ENCODE results near the gene APMAP.
A peak's percentile ranks its signal among the peaks of the same experiment; 100 is the strongest.
"Not testable (repeated sequence)": the region's sequence is repeated elsewhere in the genome, so short reads cannot be mapped to it uniquely, and the experiment has no call there.

The APMAP gene

GRCh38 chr20:24953209-24953575 lies 39.4 kb downstream of the APMAP start:
- Histone ChIP-seq H3K27me3 (ENCODE audit: low read depth, low read length) (no peaks in the 10 kb centered on the region), H3K27ac (ENCODE audit: low read length) (no peak overlapping the region), H3K4me1 (ENCODE audit: control insufficient read depth in 1 of 2, insufficient read depth in 2 of 2, low read length in 2 of 2) (peaks cover 0 to 5% of the 10 kb centered on the region in 2 donors), H3K4me3 (ENCODE audit: low read depth in 1 of 2, low read length in 2 of 2) (no peak overlapping the region), H3K36me3 (ENCODE audit: control insufficient read depth in 1 of 2, insufficient read depth in 2 of 2, low read length in 2 of 2) (peaks cover 0 to 14% of the 10 kb centered on the region in 2 donors), H3K9me3 (ENCODE audit: control insufficient read depth in 1 of 2, low read length in 2 of 2) (no peaks in the 10 kb centered on the region)

GRCh38 chr20:24952376-24953208 lies 40.0 kb downstream of the APMAP start:
- no peaks in the 10 kb centered on the region for H3K27me3 ChIP-seq (ENCODE audit: low read depth, low read length)
- no peak overlapping the region for H3K27ac ChIP-seq (ENCODE audit: low read length)
- peaks cover 0 to 9% of the 10 kb centered on the region in 2 donors for H3K36me3 ChIP-seq (ENCODE audit: control insufficient read depth in 1 of 2, insufficient read depth in 2 of 2, low read length in 2 of 2)
- H3K4me3 ChIP-seq (ENCODE audit: low read depth in 1 of 2, low read length in 2 of 2) = no peak overlapping the region
- peaks cover 0 to 5% of the 10 kb centered on the region in 2 donors for H3K4me1 ChIP-seq (ENCODE audit: control insufficient read depth in 1 of 2, insufficient read depth in 2 of 2, low read length in 2 of 2)
- H3K9me3 ChIP-seq (ENCODE audit: control insufficient read depth in 1 of 2, low read length in 2 of 2) = peaks cover 0 to under 1% of the 10 kb centered on the region in 2 donors

GRCh38 chr20:24951536-24952083 lies 40.9 kb downstream of the APMAP start:
- Histone ChIP-seq H3K4me1 (ENCODE audit: control insufficient read depth in 1 of 2, insufficient read depth in 2 of 2, low read length in 2 of 2) (peaks cover 0 to 5% of the 10 kb centered on the region in 2 donors), H3K27me3 (ENCODE audit: low read depth, low read length) (no peaks in the 10 kb centered on the region), H3K27ac (ENCODE audit: low read length) (no peak overlapping the region), H3K9me3 (ENCODE audit: control insufficient read depth in 1 of 2, low read length in 2 of 2) (peaks cover 0 to 2% of the 10 kb centered on the region in 2 donors), H3K36me3 (ENCODE audit: control insufficient read depth in 1 of 2, insufficient read depth in 2 of 2, low read length in 2 of 2) (peaks cover 0 to 3% of the 10 kb centered on the region in 2 donors), H3K4me3 (ENCODE audit: low read depth in 1 of 2, low read length in 2 of 2) (no peak overlapping the region)

GRCh38 chr20:24950836-24951525 lies 41.6 kb downstream of the APMAP start:
- H3K27ac ChIP-seq (ENCODE audit: low read length) = no peak overlapping the region
- no peak overlapping the region for H3K4me3 ChIP-seq (ENCODE audit: low read depth in 1 of 2, low read length in 2 of 2)

GRCh38 chr20:24950128-24950835 lies 42.3 kb downstream of the APMAP start:
- H3K4me1 ChIP-seq (ENCODE audit: control insufficient read depth in 1 of 2, insufficient read depth in 2 of 2, low read length in 2 of 2) = peaks cover 0 to 5% of the 10 kb centered on the region in 2 donors
- H3K36me3 ChIP-seq (ENCODE audit: control insufficient read depth in 1 of 2, insufficient read depth in 2 of 2, low read length in 2 of 2) = no peaks in the 10 kb centered on the region
- H3K4me3 ChIP-seq (ENCODE audit: low read depth in 1 of 2, low read length in 2 of 2) = peak overlapping the region; percentile 11 to 33
- H3K9me3 ChIP-seq (ENCODE audit: control insufficient read depth in 1 of 2, low read length in 2 of 2) = peaks cover 0 to 2% of the 10 kb centered on the region in 2 donors
- H3K27me3 ChIP-seq (ENCODE audit: low read depth, low read length) = no peaks in the 10 kb centered on the region
- H3K27ac ChIP-seq (ENCODE audit: low read length) = peak overlapping the region; percentile 23

More at GRCh38 chr20:24950836-24951525, 41.6 kb downstream of the APMAP start:
- Histone ChIP-seq H3K9me3 (ENCODE audit: control insufficient read depth in 1 of 2, low read length in 2 of 2) (peaks cover 0 to 2% of the 10 kb centered on the region in 2 donors), H3K4me1 (ENCODE audit: control insufficient read depth in 1 of 2, insufficient read depth in 2 of 2, low read length in 2 of 2) (peaks cover 0 to 5% of the 10 kb centered on the region in 2 donors), H3K27me3 (ENCODE audit: low read depth, low read length) (no peaks in the 10 kb centered on the region), H3K36me3 (ENCODE audit: control insufficient read depth in 1 of 2, insufficient read depth in 2 of 2, low read length in 2 of 2) (no peaks in the 10 kb centered on the region)

- Histone ChIP-seq H3K9me3 (ENCODE audit: control insufficient read depth in 1 of 2, low read length in 2 of 2) (peaks cover 0 to 2% of the 10 kb centered on the region in 2 donors), H3K4me1 (ENCODE audit: control insufficient read depth in 1 of 2, insufficient read depth in 2 of 2, low read length in 2 of 2) (peaks cover 0 to 5% of the 10 kb centered on the region in 2 donors), H3K27me3 (ENCODE audit: low read depth, low read length) (no peaks in the 10 kb centered on the region), H3K4me3 (ENCODE audit: low read depth in 1 of 2, low read length in 2 of 2) (peak overlapping the region; percentile 11 to 33), H3K27ac (ENCODE audit: low read length) (peak overlapping the region; percentile 23), H3K36me3 (ENCODE audit: control insufficient read depth in 1 of 2, insufficient read depth in 2 of 2, low read length in 2 of 2) (no peaks in the 10 kb centered on the region)
Observed at GRCh38 chr20:24949756-24950127, 42.8 kb downstream of the APMAP start.

- peak within 1 kb of the TSS; percentile 11 to 33 for H3K4me3 ChIP-seq (ENCODE audit: low read depth in 1 of 2, low read length in 2 of 2)
- H3K27me3 ChIP-seq (ENCODE audit: low read depth, low read length) = no peaks in the 10 kb centered on the region
- H3K4me1 ChIP-seq (ENCODE audit: control insufficient read depth in 1 of 2, insufficient read depth in 2 of 2, low read length in 2 of 2) = peaks cover 0 to 2% of the 10 kb centered on the region in 2 donors
- peaks cover 0 to 2% of the 10 kb centered on the region in 2 donors for H3K9me3 ChIP-seq (ENCODE audit: control insufficient read depth in 1 of 2, low read length in 2 of 2)
- peak within 1 kb of the TSS; percentile 23 for H3K27ac ChIP-seq (ENCODE audit: low read length)
- H3K36me3 ChIP-seq (ENCODE audit: control insufficient read depth in 1 of 2, insufficient read depth in 2 of 2, low read length in 2 of 2) = no peaks in the 10 kb centered on the region
Observed at GRCh38 chr20:24948939-24949679, 43.4 kb downstream of the APMAP start, which contains the start of gene CST7. TSS of gene CST7 (plus strand) at chr20:24949269. CDS start at chr20:24949506, 237 bp downstream.

- H3K9me3 ChIP-seq (ENCODE audit: control insufficient read depth in 1 of 2, low read length in 2 of 2); H3K27me3 ChIP-seq (ENCODE audit: low read depth, low read length); H3K4me3 ChIP-seq (ENCODE audit: low read depth in 1 of 2, low read length in 2 of 2); H3K4me1 ChIP-seq (ENCODE audit: control insufficient read depth in 1 of 2, insufficient read depth in 2 of 2, low read length in 2 of 2); H3K36me3 ChIP-seq (ENCODE audit: control insufficient read depth in 1 of 2, insufficient read depth in 2 of 2, low read length in 2 of 2); H3K27ac ChIP-seq (ENCODE audit: low read length): not testable (repeated sequence)
Observed at GRCh38 chr20:24948396-24948938, 44.1 kb downstream of the APMAP start.

- H3K27me3 ChIP-seq (ENCODE audit: low read depth, low read length); H3K4me3 ChIP-seq (ENCODE audit: low read depth in 1 of 2, low read length in 2 of 2); H3K27ac ChIP-seq (ENCODE audit: low read length); H3K36me3 ChIP-seq (ENCODE audit: control insufficient read depth in 1 of 2, insufficient read depth in 2 of 2, low read length in 2 of 2); H3K4me1 ChIP-seq (ENCODE audit: control insufficient read depth in 1 of 2, insufficient read depth in 2 of 2, low read length in 2 of 2): not testable (repeated sequence)
- H3K9me3 ChIP-seq (ENCODE audit: control insufficient read depth in 1 of 2, low read length in 2 of 2) = peaks cover 0 to 14% of the 10 kb centered on the region in 2 donors
Observed at GRCh38 chr20:24946376-24946775, 46.2 kb downstream of the APMAP start.

GRCh38 chr20:24943731-24944130 lies 48.8 kb downstream of the APMAP start:
- no peaks in the 10 kb centered on the region for H3K4me1 ChIP-seq (ENCODE audit: control insufficient read depth in 1 of 2, insufficient read depth in 2 of 2, low read length in 2 of 2)

More at GRCh38 chr20:24943731-24944130, 48.8 kb downstream of the APMAP start:
- H3K27me3 ChIP-seq (ENCODE audit: low read depth, low read length) = no peaks in the 10 kb centered on the region
- H3K4me3 ChIP-seq (ENCODE audit: low read depth in 1 of 2, low read length in 2 of 2) = no peak overlapping the region
- no peak overlapping the region for H3K27ac ChIP-seq (ENCODE audit: low read length)
- no peaks in the 10 kb centered on the region for H3K36me3 ChIP-seq (ENCODE audit: control insufficient read depth in 1 of 2, insufficient read depth in 2 of 2, low read length in 2 of 2)
- peaks cover 0 to 21% of the 10 kb centered on the region in 2 donors for H3K9me3 ChIP-seq (ENCODE audit: control insufficient read depth in 1 of 2, low read length in 2 of 2)
